ENCODE measurements around the gene PARD3. TPM values are rescaled to one million over a fixed set of nuclear protein-coding genes. Genes with fewer than 3 reads are reported as not detected.

The PARD3 gene
- total RNA-seq, 1 donor = 4.8 TPM

GRCh38 chr10:34578468-34578867 is 236.6 kb downstream of the PARD3 start:
- no peaks in the 10 kb centered on the region for H3K9me3 ChIP-seq (ENCODE audit: low read depth, low read length)
- H3K4me1 ChIP-seq (ENCODE audit: insufficient read depth, low read length) = no peaks in the 10 kb centered on the region
- H3K27me3 ChIP-seq (ENCODE audit: insufficient read depth, low read length) = no peaks in the 10 kb centered on the region
- no peak overlapping the region for H3K4me3 ChIP-seq (ENCODE audit: low read length)

GRCh38 chr10:34576797-34577196 is 238.3 kb downstream of the PARD3 start:
- Histone ChIP-seq H3K9me3 (ENCODE audit: low read depth, low read length) (no peaks in the 10 kb centered on the region), H3K4me1 (ENCODE audit: insufficient read depth, low read length) (no peaks in the 10 kb centered on the region), H3K4me3 (ENCODE audit: low read length) (no peak overlapping the region), H3K27me3 (ENCODE audit: insufficient read depth, low read length) (no peaks in the 10 kb centered on the region)

GRCh38 chr10:34575882-34576281 is 239.2 kb downstream of the PARD3 start:
- Histone ChIP-seq H3K4me3 (ENCODE audit: low read length) (no peak overlapping the region), H3K9me3 (ENCODE audit: low read depth, low read length) (no peaks in the 10 kb centered on the region), H3K4me1 (ENCODE audit: insufficient read depth, low read length) (no peaks in the 10 kb centered on the region), H3K27me3 (ENCODE audit: insufficient read depth, low read length) (no peaks in the 10 kb centered on the region)

DNA sequence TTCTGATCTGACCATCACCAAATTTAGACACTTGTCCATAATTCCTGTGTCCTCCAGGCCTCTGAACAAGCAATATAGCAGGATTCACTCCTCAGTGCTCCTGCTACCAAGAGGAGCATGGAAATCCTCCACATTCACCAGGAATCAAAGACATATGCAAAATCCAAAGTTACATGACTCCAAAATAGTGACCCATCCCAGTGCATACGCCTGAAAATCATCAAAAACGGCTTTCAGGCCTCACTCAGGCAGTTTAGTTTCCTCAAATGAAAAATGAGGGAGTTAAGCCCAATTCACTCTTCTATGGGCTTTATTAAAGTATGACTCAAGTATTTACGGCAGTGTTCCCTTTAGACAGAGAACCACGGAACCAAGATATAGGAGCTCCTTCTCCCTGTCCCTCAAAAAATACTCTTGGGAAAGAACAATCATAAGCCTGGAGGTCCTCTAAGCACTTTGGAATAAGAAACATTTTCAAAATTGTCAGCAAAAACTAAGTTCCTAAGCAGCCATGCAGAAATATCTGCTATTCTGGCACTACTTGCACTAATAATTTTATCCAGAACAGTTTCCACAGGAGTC is 240.7 kb downstream of the PARD3 start:
- Histone ChIP-seq H3K4me3 (ENCODE audit: low read length) (no peak overlapping the region), H3K27me3 (ENCODE audit: insufficient read depth, low read length) (no peaks in the 10 kb centered on the region), H3K9me3 (ENCODE audit: low read depth, low read length) (no peaks in the 10 kb centered on the region), H3K4me1 (ENCODE audit: insufficient read depth, low read length) (no peaks in the 10 kb centered on the region)

DNA sequence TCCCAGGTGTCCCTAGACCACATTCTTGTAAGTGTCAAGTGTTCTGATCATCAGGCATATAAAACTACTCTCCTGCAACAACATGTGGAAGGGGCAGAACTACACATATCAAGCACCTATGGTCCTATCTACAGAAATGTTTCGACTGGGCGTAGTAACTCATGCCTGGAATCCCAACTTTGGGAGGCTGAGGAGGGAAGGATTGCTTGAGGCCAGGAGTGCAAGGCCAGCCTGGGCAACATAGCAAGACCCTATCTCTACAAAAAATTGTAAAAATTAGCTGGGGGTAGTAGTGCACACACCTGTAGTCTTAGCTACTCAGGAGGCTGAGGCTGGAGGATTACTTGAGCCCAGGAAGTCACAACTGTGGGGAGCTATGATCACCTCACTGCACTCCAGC is 244.2 kb downstream of the PARD3 start:
- no peaks in the 10 kb centered on the region for H3K9me3 ChIP-seq (ENCODE audit: low read depth, low read length)
- H3K4me3 ChIP-seq (ENCODE audit: low read length) = no peak overlapping the region
- no peaks in the 10 kb centered on the region for H3K27me3 ChIP-seq (ENCODE audit: insufficient read depth, low read length)
- no peaks in the 10 kb centered on the region for H3K4me1 ChIP-seq (ENCODE audit: insufficient read depth, low read length)

GRCh38 chr10:34567659-34568253 is 247.3 kb downstream of the PARD3 start:
- Histone ChIP-seq H3K27me3 (ENCODE audit: insufficient read depth, low read length) (no peaks in the 10 kb centered on the region), H3K4me1 (ENCODE audit: insufficient read depth, low read length) (no peaks in the 10 kb centered on the region), H3K9me3 (ENCODE audit: low read depth, low read length) (no peaks in the 10 kb centered on the region), H3K4me3 (ENCODE audit: low read length) (no peak overlapping the region)

GRCh38 chr10:34565934-34566333 is 249.2 kb downstream of the PARD3 start:
- H3K9me3 ChIP-seq (ENCODE audit: low read depth, low read length) = no peaks in the 10 kb centered on the region
- no peaks in the 10 kb centered on the region for H3K27me3 ChIP-seq (ENCODE audit: insufficient read depth, low read length)
- no peaks in the 10 kb centered on the region for H3K4me1 ChIP-seq (ENCODE audit: insufficient read depth, low read length)
- no peak overlapping the region for H3K4me3 ChIP-seq (ENCODE audit: low read length)

GRCh38 chr10:34558093-34558583 is 257.0 kb downstream of the PARD3 start:
- H3K9me3 ChIP-seq (ENCODE audit: low read depth, low read length) = no peaks in the 10 kb centered on the region
- no peak overlapping the region for H3K4me3 ChIP-seq (ENCODE audit: low read length)
- no peaks in the 10 kb centered on the region for H3K27me3 ChIP-seq (ENCODE audit: insufficient read depth, low read length)
- H3K4me1 ChIP-seq (ENCODE audit: insufficient read depth, low read length) = no peaks in the 10 kb centered on the region

DNA sequence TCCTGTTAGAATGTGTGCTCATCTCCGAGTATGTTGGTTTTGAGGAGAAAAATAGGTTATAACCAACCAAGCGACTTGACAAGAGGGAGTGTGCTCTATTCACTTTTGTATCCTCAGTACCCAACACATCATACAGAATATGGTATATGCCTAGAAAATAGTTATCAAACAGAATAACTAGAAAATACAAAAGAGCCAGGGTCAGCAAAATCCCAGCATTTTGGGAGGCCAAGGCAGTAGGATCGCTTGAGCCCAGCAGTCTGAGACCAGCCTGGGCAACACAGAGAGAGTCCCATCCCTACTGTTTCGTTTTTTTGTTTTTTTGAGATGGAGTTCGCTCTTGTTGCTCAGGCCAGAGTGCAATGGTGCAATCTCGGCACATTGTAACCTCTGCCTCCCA is 257.9 kb downstream of the PARD3 start:
- no peaks in the 10 kb centered on the region for H3K4me1 ChIP-seq (ENCODE audit: insufficient read depth, low read length)
- no peak overlapping the region for H3K4me3 ChIP-seq (ENCODE audit: low read length)
- no peaks in the 10 kb centered on the region for H3K27me3 ChIP-seq (ENCODE audit: insufficient read depth, low read length)
- no peaks in the 10 kb centered on the region for H3K9me3 ChIP-seq (ENCODE audit: low read depth, low read length)

DNA sequence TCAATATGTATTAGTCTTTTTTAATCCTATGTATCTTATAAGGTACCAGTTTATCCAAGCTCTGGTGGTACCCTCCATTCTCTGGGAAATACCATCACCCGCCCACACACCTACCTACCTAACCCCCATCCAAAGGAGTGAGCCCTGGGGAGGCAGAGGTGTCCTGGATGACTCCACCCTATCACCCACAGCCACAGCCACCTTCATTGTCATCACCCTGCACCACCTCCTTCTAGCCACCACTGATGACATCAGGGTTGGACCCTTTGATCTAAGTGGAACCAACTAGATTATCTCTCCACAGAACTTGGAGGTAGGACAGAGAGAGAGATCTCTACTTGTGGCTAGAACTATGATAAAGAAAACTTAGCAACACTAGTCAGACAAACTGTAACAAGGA is 259.4 kb downstream of the PARD3 start:
- Histone ChIP-seq H3K4me3 (ENCODE audit: low read length) (no peak overlapping the region), H3K9me3 (ENCODE audit: low read depth, low read length) (no peaks in the 10 kb centered on the region), H3K4me1 (ENCODE audit: insufficient read depth, low read length) (no peaks in the 10 kb centered on the region), H3K27me3 (ENCODE audit: insufficient read depth, low read length) (no peaks in the 10 kb centered on the region)

- no peak overlapping the region for H3K4me3 ChIP-seq (ENCODE audit: low read length)
- no peaks in the 10 kb centered on the region for H3K4me1 ChIP-seq (ENCODE audit: insufficient read depth, low read length)
- no peaks in the 10 kb centered on the region for H3K9me3 ChIP-seq (ENCODE audit: low read depth, low read length)
- H3K27me3 ChIP-seq (ENCODE audit: insufficient read depth, low read length) = no peaks in the 10 kb centered on the region
Observed at GRCh38 chr10:34553747-34554146, 261.3 kb downstream of the PARD3 start.

GRCh38 chr10:34551295-34551694 is 263.8 kb downstream of the PARD3 start:
- Histone ChIP-seq H3K4me1 (ENCODE audit: insufficient read depth, low read length) (no peaks in the 10 kb centered on the region), H3K4me3 (ENCODE audit: low read length) (no peak overlapping the region), H3K27me3 (ENCODE audit: insufficient read depth, low read length) (no peaks in the 10 kb centered on the region), H3K9me3 (ENCODE audit: low read depth, low read length) (no peaks in the 10 kb centered on the region)

DNA sequence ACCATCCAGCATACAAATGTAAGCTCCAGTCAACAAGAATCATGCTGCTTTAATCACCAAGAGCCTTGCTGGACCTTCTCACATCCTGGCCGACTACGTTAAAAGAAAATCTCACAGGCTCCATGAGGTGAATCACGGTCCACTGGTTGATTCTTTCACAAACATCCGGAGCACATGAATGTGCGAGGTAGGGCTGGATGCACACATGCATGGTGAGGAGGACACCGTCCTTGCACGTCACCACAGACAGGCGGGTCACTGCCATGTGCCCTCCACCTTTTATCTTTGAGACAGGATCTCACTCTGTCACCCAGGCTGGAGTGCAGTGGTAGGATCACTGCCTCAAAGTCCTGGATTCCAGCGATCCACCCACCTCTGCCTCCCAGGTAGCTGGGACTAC is 265.1 kb downstream of the PARD3 start:
- Histone ChIP-seq H3K4me1 (ENCODE audit: insufficient read depth, low read length) (no peaks in the 10 kb centered on the region), H3K9me3 (ENCODE audit: low read depth, low read length) (no peaks in the 10 kb centered on the region), H3K27me3 (ENCODE audit: insufficient read depth, low read length) (no peaks in the 10 kb centered on the region), H3K4me3 (ENCODE audit: low read length) (no peak overlapping the region)

- Histone ChIP-seq H3K4me3 (ENCODE audit: low read length) (no peak overlapping the region), H3K9me3 (ENCODE audit: low read depth, low read length) (no peaks in the 10 kb centered on the region), H3K4me1 (ENCODE audit: insufficient read depth, low read length) (no peaks in the 10 kb centered on the region), H3K27me3 (ENCODE audit: insufficient read depth, low read length) (no peaks in the 10 kb centered on the region)
Observed at GRCh38 chr10:34549001-34549400, 266.1 kb downstream of the PARD3 start.

DNA sequence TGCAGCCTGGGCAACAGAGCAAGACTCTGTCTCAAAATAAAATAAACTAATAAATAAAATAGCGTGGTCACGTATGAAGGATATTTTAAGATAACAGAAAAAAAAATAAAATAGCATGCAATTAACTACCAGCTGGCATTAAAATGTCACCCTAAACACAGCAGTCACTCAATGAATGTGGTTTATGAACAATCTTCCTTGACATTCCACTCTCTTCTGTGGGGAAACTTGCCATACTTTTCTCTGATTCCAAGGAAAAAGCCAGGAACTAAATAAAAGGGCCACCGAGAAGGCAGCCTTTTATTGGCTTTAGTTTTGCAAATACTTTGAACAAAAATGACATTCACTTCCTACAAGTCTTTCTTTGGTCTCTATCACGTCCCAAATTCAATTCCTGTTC is 266.6 kb downstream of the PARD3 start:
- Histone ChIP-seq H3K27me3 (ENCODE audit: insufficient read depth, low read length) (no peaks in the 10 kb centered on the region), H3K9me3 (ENCODE audit: low read depth, low read length) (no peaks in the 10 kb centered on the region), H3K4me3 (ENCODE audit: low read length) (no peak overlapping the region), H3K4me1 (ENCODE audit: insufficient read depth, low read length) (no peaks in the 10 kb centered on the region)

DNA sequence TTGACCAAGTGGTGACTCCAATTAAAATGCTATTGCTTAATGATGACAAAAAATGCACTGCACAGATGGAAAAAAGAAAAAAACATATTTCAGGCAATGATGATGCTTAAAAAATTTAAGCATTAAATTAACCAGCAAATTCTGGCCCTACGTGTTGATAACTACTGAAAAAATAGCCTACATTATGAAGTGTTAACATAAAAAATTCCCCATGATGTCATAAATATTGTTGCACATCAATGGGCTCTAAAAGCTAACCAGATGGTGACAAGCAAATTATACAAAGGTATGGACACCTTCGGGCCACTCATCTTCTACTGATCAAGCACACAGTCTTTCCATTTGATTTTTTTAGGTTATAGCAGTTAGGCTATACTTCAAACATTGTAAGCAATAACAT is 267.4 kb downstream of the PARD3 start:
- Histone ChIP-seq H3K9me3 (ENCODE audit: low read depth, low read length) (no peaks in the 10 kb centered on the region), H3K27me3 (ENCODE audit: insufficient read depth, low read length) (no peaks in the 10 kb centered on the region), H3K4me3 (ENCODE audit: low read length) (no peak overlapping the region), H3K4me1 (ENCODE audit: insufficient read depth, low read length) (no peaks in the 10 kb centered on the region)

All from mononuclear cell (primary cell).